GM12892 (cell line): ENCODE results near the gene PLXNB3.
A peak's percentile ranks its signal among the peaks of the same experiment; 100 is the strongest.

Source experiments
- DNase-seq: peaks from one replicate; pipeline ENCODE4 v3.0.0; 2011; ENCODE audit not compliant: insufficient read length
- FAIRE-seq: peaks from 2 replicates; lab custom pipeline; 2011; peaks lifted over from hg19 to GRCh38; lab: Jason Lieb, UNC
- POLR2A ChIP-seq: IDR thresholded peaks from 2 replicates; pipeline ENCODE4 v1.6.1; 2011; ENCODE audit warnings: low read depth, low read length, control low read depth
- POLR2AphosphoS5 ChIP-seq: IDR thresholded peaks from 2 replicates; pipeline ENCODE4 v1.6.1; 2011; ENCODE audit warnings: low read depth, low read length, control low read depth
- TAF1 ChIP-seq: IDR thresholded peaks from 2 replicates; pipeline ENCODE4 v1.6.1; 2011; ENCODE audit warnings: low read depth, mild to moderate bottlenecking, control low read depth, low read length, borderline replicate concordance

PLXNB3 gene

GRCh38 chrX:153771415-153772315 is 7.6 kb downstream of the PLXNB3 start:
- TF ChIP-seq TAF1, result no peak
- TF ChIP-seq POLR2AphosphoS5, result no peak
- no peak for TF ChIP-seq POLR2A
- DNase-seq, result peak; percentile 25
- FAIRE-seq, result no peak

GRCh38 chrX:153772316-153773217 is 8.5 kb downstream of the PLXNB3 start:
- FAIRE-seq (no peak), DNase-seq (peak; percentile 25)
- no peak for TF ChIP-seq TAF1
- TF ChIP-seq POLR2A, result no peak
- TF ChIP-seq POLR2AphosphoS5, result no peak

GRCh38 chrX:153773218-153773611 is 9.2 kb downstream of the PLXNB3 start:
- FAIRE-seq, result no peak

GRCh38 chrX:153773741-153774575 is 9.9 kb downstream of the PLXNB3 start:
- DNase-seq, result peak; percentile 25
- FAIRE-seq, result no peak
- no peak for TF ChIP-seq POLR2AphosphoS5
- no peak for TF ChIP-seq TAF1
- TF ChIP-seq POLR2A, result no peak

More at GRCh38 chrX:153773218-153773611, 9.2 kb downstream of the PLXNB3 start:
- peak; percentile 19 for DNase-seq
- TF ChIP-seq POLR2AphosphoS5 (no peak), POLR2A (no peak), TAF1 (no peak)

- TF ChIP-seq POLR2A (no peak), POLR2AphosphoS5 (no peak), TAF1 (no peak)
- DNase-seq (peak; percentile 22), FAIRE-seq (no peak)
Observed at GRCh38 chrX:153774576-153775292, 10.7 kb downstream of the PLXNB3 start.

GRCh38 chrX:153775293-153776119 is 11.5 kb downstream of the PLXNB3 start:
- FAIRE-seq, result no peak
- no peak for TF ChIP-seq POLR2AphosphoS5
- TF ChIP-seq POLR2A, result no peak
- no peak for TF ChIP-seq TAF1
- no peak for DNase-seq

- no peak for TF ChIP-seq POLR2A
- no peak for TF ChIP-seq TAF1
- TF ChIP-seq POLR2AphosphoS5, result no peak
- FAIRE-seq, result no peak
Observed at GRCh38 chrX:153776120-153776599, 12.1 kb downstream of the PLXNB3 start.

GRCh38 chrX:153776611-153777045 is 12.6 kb downstream of the PLXNB3 start:
- DNase-seq (no peak), FAIRE-seq (no peak)
- no peak for TF ChIP-seq TAF1
- TF ChIP-seq POLR2A, result no peak
- no peak for TF ChIP-seq POLR2AphosphoS5

More at GRCh38 chrX:153776120-153776599, 12.1 kb downstream of the PLXNB3 start:
- DNase-seq, result no peak
